Uterus (tissue), 2 donors: ENCODE measurements around the gene PTGDS.

Source experiments
- POLR2A ChIP-seq, 2 donors: fragments of 450-650 bp; IDR thresholded peaks; one replicate each; pipeline ENCODE4 v1.6.1; 2016; ENCODE audit warnings: antibody characterized with exemption in 2 of 2, mild to moderate bottlenecking in 1 of 2, moderate library complexity in 1 of 2
- TF ChIP-seq, protein P1 (sequence below), 4 experiments: fragments of 200-600 bp in 2 of 4; fragments of 450-650 bp in 2 of 4; sonication (generic) in 2 of 4; IDR thresholded peaks; one replicate each; pipeline ENCODE4 v1.5.1; 2016 to 2019; ENCODE audit warnings: antibody characterized with exemption in 4 of 4, mild to moderate bottlenecking in 2 of 4, moderate library complexity in 1 of 4

DNA sequence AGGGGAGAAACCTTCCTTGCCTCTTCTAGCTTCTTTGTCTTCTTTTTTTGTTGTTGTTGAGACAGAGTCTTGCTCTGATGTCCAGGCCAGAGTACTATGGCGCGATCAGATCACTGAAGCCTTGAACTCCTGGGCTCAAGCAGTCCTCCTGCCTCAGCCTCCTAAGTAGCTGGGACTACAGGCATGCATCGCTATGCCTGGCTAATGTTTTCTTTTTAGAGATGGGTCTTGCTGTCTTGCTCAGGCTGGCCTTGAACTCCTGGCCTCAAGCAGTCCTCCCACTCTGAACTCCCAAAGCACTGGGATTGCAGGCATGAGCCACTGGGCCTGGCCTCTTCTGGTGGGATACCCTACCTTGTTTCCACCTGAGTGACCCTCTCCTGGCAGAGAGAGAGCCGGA, 11.6 kb downstream of the PTGDS start:
- TF ChIP-seq, protein P1, sequence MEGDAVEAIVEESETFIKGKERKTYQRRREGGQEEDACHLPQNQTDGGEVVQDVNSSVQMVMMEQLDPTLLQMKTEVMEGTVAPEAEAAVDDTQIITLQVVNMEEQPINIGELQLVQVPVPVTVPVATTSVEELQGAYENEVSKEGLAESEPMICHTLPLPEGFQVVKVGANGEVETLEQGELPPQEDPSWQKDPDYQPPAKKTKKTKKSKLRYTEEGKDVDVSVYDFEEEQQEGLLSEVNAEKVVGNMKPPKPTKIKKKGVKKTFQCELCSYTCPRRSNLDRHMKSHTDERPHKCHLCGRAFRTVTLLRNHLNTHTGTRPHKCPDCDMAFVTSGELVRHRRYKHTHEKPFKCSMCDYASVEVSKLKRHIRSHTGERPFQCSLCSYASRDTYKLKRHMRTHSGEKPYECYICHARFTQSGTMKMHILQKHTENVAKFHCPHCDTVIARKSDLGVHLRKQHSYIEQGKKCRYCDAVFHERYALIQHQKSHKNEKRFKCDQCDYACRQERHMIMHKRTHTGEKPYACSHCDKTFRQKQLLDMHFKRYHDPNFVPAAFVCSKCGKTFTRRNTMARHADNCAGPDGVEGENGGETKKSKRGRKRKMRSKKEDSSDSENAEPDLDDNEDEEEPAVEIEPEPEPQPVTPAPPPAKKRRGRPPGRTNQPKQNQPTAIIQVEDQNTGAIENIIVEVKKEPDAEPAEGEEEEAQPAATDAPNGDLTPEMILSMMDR (IDR thresholded peaks at IDR 0.05): no peak
- TF ChIP-seq POLR2A (IDR thresholded peaks at IDR 0.05): no peak
